GM19395 (cell line): ENCODE data around the gene CFAP46.

ENCODE experiments used
- ATAC-seq: cut with Tn5 transposase; IDR thresholded peaks from one replicate; pipeline ENCODE4 v1.9.1; 2021; ENCODE audit warnings: mild to moderate bottlenecking, moderate library complexity; ENCODE audit not compliant: unreplicated experiment

The CFAP46 gene

DNA sequence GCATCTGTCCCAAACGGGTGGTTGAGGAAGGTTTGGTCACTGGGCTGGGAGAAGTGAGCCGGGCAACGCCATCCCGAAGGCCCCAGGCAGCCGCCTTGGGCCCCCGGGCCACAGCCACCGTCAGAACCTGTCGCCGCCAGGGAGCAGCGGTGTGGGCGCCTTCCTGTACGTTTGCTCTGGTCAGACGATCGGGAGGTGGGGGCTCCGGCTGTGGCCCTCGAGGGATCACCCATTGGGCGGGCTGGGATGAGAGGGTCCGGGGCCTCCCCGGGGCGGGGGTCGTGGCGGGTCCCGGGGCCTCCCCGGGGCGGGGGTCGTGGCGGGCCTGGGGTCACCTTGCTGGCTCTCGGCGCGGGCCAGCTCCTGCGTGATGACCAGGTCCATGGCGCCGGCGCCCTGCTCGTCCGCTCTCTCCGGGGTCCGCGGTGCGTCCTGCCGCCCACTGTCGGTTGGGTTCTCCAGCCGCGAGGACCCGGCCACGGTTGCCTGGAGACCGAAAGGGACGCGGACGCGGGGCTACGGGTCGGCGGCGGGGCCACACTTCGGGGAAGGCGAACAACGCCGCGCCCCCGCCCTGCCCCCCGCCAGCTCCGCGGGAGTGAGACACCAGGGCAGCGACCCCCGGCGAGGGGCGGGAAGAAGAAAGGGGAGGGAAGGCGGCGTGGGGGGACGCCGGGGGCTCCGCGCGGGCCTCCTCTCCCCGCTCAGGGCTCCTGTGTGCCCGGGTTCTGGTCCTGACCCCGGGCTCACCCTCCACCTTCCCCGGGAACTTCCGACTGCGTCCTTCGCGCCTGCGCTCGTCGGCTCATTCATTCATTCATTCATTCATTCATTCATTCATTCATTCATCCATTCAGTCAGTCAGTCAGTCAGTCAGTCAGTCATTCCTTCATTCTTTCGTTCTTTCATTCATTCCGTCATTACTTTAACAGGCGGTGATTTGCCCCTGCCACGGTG, at the start of gene CFAP46:
Gene CFAP46, minus strand, starts transcription at position 470 of the 957 bp plus-strand sequence. Its CDS starts 86 bp downstream, at position 384.
- ATAC-seq: no peak

DNA sequence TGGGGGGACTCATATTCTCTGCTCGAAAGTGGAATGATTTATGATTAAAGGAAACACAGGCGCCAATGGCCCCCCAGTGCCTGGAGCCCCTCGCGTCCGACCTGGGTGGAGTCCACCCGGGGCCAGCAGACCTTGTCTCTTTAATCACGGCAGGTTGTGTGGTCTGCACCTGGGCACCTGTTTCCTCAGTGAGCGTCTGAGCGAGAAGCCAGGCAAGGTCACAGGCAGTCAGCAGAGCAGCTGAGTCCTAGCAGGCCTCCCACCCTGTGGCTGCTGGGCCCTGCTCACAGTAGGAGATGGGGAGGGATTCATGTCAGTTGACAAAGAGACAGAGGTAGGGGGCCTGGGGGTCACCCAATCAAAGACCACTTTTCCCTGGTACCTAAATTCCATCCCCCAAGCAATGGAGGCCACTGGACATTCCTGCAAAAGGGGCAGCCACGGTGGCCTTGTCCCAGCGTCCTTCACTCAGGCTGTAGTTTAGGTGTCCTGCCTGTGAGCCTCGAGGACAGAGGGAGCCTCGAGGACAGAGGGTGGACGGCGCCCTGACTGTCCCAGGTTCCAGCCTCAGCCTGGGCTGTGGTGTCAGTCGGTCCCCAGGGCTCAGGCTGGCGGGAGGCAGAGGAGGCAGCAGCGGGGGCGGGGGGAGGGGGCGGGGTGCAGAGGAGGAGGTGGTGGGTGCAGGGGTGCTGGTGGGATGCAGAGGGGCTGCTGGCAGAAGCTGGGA, 49.5 kb upstream of the CFAP46 start:
- no peak for ATAC-seq

DNA sequence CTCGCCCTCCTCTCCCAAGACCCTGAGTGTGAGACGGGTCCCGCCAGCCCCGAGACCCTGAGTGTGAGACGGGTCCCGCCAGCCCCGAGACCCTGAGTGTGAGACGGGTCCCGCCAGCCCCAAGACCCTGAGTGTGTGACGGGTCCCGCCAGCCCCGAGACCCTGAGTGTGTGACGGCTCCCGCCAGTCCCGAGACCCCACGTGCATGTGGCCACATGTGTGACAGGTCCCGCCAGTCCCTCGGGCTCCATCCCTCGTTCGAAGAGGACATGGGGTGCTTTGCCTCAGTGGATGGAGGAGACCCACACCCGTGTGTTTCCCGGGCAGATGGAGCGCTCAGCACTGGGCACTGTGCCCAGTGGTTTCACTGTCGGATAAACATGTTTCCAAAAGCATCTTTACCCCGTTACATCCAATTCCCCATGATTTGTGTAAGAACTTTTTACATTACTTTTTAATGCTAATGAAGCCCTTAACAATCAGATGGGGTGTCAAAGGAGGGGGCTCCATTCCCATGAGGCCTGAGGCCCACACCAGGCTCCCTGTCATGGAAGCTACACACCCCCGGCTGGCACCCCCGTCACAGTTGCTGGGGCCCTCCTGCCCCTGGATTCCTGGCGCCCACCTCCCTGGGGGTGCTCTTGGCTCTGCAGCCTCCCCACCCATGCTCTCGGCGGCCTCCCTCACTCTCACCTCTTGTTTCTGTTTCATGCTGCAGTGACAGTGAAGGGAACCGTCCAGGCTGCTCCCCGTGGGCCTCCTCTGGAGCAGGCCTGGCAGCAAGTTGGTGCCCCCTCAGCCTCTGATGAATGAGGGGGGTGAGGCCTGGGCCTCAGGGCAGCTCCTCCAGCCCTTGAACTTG, 48.5 kb upstream of the CFAP46 start:
- ATAC-seq: no peak

DNA sequence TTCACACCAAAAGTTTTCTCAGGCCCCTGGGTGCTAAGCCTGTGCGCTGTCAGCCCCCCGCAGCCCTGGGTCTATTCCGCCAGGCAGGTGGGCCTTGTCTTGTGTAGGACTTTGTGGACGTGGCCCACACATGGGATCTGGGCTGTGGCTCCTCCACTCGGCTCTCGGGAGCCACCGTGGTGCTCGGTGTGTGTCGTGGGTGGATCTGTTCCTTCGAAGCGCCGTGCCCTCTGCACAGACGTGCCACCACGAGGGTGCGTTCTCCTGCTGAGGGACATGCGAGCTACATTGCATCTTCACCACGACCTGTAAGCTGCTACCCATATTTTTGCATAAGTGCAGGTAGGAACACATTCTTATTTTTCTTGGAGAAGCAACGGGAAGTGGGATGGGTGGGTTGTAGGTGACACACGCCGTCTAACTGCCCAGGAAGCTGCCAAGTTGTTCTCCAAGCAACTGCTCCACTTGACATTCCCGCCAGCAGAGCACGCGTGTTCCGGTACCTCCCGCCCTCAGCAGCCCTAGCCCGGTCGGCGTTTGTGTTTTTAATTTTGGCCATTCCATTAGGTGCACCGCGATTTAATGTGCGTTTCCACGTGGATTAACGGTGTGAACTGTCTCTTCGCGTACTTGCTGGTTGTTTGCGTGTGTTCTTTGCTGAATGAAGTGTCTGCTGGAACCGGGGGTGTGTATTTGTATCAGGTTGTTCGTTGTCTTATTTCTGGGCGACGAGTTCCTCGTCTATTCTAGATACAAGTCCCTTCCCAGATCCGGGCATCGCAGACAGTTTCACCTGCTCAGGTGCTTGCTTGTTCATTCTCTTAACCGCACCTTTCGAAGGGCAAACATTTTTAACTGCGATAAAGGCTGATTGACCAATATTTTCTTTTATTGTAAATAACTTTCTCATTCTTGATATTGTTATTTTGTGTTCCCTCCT, 47.4 kb upstream of the CFAP46 start:
- ATAC-seq: no peak

DNA sequence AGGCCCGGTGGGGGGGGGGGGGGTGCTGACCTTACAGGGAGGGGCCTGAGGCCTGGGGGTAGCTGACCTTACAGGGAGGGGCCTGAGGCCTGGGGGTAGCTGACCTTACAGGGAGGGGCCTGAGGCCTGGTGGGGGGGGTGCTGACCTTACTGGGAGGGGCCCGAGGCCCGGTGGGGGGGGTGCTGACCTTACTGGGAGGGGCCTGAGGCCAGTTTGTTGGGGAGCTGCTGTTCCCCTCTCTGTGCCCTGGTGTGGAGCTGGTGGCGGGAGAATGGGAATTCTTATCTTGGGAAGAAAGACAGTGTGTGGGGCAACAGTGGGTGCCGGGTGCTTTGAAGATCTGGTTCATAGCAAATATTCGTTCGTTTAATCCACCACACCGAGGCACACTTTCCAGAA, 46.6 kb upstream of the CFAP46 start:
- ATAC-seq: no peak

DNA sequence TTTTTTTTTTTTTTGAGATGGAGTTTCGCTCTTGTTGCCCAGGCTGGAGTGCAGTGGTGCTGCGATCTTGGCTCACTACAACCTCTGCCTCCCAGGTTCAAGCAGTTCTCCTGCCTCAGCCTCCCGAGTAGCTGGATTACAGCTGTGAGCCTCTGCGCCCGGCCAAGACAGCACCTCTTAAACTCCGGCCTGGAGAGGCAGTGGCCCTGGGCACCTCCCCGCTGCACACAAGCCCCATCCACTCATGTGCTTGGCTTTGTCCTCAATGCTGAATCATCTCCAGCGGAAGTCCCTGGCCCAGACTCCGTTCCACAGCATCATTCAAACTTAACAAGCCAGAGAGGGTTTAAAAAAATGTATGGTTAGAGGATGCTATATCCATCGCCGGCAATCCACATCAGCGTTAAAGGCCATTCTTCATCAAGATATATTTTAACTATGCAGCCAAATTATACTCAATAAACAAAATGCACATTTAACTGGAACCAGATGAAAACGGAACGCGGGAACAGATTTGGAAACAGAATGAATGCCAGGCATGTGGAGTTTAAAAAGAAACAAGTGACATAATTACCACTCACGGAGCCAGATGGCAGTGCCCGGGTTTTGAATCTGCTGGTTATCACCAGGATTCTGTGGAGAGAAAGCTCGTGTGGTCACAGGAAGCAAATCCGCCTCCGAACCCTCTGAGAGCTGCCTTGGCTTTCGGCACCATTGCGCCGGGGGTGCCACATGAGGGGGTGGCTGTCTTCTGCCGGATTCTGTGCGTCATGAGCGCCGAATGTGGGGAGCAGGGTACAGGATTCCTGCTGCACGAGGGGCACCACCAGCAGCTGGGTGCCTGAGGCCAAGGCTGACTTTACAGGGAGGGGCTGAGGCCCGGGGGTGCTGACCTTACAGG, 45.6 kb upstream of the CFAP46 start:
- no peak for ATAC-seq

DNA sequence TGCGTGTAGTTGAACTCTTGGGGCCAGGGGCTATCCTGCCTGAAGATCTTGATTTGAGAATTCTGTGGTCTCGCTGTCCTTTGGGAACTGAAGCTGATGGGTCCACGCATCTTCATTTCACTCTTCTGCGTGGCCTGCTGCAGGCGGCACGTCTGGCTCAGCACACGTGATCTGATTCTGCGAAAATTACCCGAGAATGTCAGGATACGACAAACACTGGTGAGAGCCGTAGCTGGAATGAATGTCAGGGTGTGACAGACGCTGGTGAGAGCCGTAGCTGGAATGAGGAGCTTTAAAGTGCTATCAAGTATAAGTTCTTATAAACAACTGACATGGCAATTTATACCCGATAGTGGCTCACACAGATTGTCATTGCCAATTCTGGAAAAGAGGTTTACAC, 44.6 kb upstream of the CFAP46 start:
- ATAC-seq: no peak

DNA sequence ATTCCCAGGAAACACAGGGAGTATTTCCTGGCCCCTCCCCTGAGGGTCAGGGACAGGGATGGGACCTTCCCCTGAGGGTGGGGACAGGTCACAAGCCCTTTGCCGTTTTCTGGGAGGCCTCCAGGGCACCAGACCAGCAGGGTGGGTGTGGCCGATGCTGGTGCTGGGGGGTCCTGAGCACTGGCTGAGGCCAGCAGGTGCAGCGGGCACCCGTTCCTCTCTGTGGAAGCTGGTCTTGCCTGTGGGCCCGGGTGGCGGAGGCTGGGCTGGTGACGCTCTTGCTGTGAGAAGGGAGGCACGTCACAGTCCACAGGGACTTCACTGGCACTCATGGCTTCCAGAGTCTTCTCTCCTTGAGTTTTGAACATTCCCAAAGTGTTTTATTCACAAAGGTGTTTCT, 44.2 kb upstream of the CFAP46 start:
- no peak for ATAC-seq

DNA sequence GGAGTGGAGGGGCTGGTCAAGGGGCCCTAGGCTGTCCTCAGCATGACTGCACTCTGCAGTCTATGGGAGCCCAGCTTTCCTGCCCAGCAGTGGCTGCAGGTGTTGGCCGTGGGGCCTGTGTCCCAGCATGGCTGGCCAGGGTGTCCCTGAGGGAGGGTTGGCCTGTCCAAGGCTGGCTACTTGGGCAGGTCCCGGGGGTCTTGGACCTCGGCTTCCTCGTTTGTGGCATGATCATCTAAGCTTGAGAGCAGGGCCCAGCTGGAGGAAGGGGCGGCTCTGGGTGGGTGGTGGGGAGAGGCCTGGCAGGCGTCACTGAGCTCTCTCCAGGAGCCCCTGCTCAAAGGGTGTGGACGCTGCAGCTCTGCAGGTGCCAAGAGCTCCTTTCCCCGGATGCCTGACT, 43.7 kb upstream of the CFAP46 start:
- ATAC-seq: no peak

DNA sequence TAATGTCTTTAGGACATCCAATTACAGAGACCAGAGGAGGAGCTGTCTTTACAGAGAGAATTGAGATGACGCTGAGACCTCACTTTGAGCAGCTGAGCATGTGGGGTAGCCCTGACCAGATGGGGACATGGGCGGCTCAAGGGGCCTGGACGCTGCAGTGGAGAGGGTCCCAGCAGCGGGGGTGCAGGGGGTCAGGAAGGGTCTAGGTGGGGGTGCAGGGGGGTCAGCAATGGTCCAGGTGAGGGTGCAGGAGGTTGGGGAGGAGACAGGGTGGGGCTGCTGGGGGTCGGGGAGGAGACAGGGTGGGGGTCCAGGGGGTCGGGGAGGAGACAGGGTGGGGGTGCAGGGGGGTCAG, 43.2 kb upstream of the CFAP46 start:
- no peak for ATAC-seq

DNA sequence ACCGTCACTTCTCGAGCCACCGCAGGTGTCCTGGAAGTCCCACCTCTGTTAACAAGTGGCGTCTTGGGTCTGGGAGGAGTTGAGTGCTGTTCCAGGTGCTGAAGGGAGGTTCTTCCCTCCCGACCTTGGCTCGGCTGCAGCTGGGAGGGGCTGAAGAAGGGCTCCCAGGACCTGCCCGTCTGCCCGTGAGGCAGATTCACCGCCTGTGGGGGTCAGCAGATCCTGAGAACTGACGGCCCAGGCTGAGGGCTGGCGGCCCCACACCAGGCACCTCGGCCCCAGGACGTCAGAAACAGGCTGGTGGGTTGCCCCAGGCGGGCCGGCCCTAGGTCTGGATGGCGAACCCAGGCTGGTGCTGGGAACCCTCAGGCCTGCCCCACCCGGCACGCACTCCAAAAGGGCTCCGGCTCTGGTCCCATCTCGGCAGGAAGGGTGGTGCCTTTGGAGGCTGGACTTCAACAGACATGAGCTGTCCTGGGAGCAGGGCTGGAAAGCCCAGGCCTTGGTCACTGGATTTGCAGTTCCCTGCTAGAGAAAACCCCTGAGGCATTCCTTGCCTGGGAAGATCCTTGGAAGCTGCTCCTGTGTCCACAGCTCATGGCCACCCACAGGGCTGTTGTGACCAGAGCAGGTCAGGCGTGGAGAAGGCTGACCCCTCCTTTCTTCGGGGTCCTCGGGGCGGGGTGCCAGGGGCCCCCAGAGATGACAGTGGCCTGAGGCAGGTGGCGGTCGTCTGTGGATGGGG, 42.6 kb upstream of the CFAP46 start:
- no peak for ATAC-seq

DNA sequence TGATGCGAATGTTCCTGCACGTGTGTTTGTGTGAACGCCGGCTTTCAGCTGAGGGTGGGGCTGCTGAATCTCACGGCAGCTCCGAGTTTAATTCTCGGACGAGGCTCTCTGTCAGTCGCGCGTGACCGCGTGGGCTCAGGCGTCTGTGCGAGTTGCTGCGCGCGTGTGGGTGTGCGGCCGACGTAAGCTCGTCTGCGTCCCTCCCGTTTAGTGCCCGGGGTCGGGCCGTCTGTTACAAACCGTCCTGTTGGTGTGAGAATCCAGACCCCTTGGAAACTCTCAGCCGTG, 41.6 kb upstream of the CFAP46 start:
- no peak for ATAC-seq

DNA sequence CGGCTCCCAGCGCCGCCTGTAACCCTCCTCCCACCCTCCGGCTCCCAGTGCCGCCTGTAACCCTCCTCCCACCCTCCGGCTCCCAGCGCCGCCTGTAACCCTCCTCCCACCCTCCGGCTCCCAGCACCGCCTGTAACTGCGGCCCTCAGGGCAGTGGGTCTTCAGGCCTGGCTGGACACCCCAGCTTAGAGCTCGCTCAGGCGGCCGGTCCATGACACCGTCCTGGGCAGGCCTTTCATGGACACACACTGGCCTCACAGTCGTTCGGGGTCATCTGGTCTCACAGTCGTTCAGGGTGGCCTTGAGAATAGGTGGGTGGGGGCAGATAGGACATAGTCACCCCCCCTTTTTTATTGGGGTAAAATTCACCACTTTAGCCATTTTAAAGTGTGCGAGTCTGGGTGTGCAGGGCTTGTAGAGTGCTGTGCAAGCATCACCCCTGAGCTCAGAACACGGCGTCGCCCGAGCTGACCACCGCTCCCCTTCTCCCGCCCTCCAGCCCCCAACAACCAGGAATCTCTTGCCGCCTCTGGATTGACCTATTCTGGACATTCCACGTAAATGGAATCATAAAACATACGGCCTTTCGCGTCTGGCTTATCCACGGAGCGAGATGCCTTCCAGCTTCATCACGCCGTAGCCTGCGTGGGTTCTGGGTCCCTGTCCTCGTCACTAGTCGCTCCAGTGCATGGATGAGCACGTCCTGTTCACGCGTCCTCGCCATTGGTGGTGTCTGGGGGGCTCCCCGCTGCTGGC, 41.1 kb upstream of the CFAP46 start:
- ATAC-seq: no peak

DNA sequence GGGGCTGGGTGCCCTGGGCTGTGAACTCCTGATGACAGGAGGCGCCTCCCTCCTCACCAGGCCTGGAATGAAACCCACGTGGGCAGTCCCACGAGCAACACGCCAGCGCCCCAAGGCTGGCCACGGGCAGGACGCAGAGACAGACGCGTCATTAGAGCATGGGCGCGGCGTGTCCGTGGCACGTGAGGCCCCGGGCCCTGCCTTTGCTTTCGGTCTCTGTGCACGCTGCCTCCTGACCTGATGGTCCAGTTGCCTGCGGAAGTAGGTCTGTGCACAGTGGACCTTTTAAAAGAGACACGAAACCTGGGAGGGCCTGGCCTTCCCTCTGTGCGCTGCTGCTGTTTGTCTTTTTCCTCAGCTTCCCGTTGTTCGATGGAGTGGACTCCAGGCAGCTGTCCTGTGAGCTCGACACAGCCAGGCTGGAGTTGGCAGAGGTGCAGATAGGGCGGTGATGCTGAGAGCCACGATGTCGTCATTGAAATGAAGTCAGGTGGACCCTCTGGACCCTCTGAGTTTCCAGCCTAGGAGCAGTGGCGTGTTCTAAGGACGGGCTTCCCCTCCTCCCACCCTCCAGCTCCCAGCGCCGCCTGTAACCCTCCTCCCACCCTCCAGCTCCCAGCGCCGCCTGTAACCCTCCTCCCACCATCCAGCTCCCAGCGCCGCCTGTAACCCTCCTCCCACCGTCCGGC, 40.1 kb upstream of the CFAP46 start:
- ATAC-seq: no peak

DNA sequence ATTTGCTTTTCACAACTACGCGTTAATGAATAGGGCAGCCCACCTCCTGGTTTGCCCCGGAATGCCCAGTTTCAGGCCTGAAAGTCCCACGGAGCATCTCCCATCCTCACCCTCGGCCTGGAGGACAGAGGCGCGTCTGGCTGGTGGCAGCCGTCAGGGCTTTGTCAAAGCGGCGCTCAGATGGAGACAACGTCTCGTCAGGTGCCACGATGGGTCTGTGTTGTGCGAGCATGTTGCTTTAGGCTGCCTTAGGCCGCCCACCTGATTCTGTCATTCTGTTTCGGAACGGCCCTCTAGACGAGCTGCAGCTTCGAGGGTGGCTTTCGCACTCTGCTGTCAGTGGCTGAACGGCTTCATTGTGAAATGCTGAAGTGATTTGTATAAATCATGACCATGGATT, 39.4 kb upstream of the CFAP46 start:
- ATAC-seq: no peak

DNA sequence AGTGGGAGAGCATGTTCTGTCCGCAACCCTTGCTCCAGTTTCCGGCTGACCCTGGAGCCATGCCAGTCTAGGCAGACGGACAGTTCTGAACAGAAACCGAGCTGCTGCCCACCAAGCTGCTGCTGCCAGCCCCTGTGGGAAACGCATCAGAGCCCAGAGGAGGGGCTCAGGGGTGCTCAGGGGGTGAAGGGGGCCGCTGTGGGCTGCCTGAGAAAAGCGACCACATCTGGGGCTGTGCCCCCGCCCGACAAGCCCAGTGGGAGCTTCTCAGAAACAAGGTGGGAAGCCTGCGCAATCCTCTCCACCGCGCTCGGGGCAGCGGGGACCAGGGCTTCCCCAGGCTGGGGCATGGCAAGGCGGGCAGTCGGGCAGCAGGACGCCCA, 38.8 kb upstream of the CFAP46 start:
- no peak for ATAC-seq

DNA sequence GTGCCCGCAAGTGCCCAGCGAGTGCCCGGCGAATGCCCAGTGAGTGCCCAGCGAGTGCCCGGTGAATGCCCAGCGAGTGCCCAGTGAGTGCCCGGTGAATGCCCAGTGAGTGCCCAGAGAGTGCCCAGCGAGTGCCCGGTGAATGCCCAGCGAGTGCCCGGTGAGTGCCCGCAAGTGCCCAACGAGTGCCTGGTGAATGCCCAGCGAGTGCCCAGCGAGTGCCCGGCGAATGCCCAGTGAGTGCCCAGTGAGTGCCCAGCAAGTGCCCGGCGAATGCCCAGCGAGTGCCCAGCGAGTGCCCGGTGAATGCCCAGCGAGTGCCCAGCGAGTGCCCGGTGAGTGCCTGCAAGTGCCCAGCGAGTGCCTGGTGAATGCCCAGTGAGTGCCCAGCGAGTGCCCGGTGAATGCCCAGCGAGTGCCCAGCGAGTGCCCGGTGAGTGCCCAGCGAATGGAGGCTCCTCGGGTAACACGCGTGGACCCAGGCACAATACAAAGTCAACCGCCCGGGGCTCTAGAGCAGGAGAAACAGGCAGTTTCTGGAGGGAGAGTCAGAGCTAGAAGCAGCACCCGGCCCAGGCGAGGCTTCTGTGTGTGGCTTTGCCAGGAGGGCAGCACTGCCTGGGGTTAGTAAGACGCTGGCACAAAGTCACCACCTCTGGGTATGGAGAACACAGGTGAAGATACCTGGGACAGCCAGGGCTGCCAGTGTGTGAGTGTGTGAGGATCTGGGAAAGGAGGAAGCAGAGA, 38.2 kb upstream of the CFAP46 start:
- no peak for ATAC-seq
